ENCODE results near the gene GLRX5.

DNA sequence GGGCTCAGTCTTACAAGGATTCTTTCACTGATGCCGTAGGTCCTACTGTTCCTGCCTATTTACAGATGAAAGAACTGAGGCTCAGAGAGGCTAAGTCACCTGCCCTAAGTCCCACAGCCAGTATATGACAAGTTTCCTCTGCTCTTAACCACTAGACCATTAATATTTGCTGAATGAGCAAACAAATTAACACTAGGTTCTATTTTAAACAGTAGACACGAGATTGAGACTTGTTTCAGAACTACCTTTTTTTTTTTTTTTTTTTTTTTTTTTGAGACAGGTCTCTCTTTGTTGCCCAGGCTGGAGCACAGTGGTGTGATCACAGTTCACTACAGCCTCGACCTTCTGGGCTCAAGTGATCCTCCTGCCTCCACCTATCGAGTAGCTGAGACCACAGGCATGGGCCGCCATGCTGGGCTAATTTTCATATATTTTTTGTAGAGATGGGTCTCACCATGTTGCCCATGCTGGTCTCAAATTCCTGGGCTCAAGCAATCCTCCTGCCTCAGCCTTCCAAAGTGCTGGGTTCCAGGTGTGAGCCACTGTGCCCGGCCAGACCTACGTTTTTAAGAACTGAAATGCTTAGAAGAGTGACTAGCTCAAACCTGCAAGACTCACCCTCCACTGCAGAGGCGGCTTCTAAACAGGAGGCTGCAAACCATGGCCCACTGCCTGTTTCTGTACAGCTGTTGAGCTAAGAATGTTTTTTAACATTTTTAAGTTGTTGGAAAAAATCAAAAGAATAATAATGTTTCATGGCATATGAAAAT lies 31.3 kb upstream of the GLRX5 start:
- TF ChIP-seq, protein P1, sequence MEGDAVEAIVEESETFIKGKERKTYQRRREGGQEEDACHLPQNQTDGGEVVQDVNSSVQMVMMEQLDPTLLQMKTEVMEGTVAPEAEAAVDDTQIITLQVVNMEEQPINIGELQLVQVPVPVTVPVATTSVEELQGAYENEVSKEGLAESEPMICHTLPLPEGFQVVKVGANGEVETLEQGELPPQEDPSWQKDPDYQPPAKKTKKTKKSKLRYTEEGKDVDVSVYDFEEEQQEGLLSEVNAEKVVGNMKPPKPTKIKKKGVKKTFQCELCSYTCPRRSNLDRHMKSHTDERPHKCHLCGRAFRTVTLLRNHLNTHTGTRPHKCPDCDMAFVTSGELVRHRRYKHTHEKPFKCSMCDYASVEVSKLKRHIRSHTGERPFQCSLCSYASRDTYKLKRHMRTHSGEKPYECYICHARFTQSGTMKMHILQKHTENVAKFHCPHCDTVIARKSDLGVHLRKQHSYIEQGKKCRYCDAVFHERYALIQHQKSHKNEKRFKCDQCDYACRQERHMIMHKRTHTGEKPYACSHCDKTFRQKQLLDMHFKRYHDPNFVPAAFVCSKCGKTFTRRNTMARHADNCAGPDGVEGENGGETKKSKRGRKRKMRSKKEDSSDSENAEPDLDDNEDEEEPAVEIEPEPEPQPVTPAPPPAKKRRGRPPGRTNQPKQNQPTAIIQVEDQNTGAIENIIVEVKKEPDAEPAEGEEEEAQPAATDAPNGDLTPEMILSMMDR (IDR thresholded peaks at IDR 0.05; ENCODE audit: borderline replicate concordance, extremely low read depth, low read length, poor library complexity, severe bottlenecking) = no peak
- no peak for TF ChIP-seq EZH2 (IDR thresholded peaks at IDR 0.05; ENCODE audit: borderline replicate concordance, low read depth, low read length, severe bottlenecking)
